ENCODE measurements around the gene ICE2. TPM values are rescaled to one million over a fixed set of nuclear protein-coding genes. Genes with fewer than 3 reads are reported as not detected.
A peak's percentile ranks its signal among the peaks of the same experiment; 100 is the strongest.

ICE2 gene
- total and polyA plus RNA-seq, 2 of the 4 experiments (the other 2 are of a cell fraction) = 14.7 to 21.1 TPM

DNA sequence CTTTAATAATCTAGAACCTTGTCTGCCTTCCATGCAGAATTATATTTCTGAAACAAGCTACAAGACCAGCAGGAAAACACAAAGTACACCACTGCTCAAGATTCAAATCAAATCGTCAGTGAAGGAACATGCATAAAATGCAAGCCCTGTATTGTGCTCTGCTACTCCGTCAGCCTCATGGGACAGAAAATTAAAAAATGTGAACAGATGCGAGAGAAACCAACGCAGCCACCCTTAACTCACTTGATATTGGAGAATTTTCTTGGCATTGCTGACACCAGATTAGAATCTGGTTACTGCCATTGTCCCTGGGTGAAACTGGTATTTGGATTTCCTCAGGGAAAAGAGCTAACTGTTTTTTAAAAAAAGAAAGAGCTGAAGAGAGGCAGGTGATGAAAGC lies 104.7 kb downstream of the ICE2 start:
- no CpG with 5 or more reads among the region's 4 CpGs for whole genome bisulfite sequencing, 2 experiments (ENCODE audit: extremely low coverage in 2 of 2, insufficient read length in 1 of 2)

More for the DNA sequence above, 104.7 kb downstream of the ICE2 start:
- Histone ChIP-seq H2AK5ac (ENCODE audit: low read depth, low read length) (peak overlapping the region; percentile 44; the same call in 1 of the 2 replicates), H3K27me3 (ENCODE audit: control insufficient read depth, insufficient read depth, low read length) (no peaks in the 10 kb centered on the region), H3K9ac (ENCODE audit: low read depth, low read length) (no peak overlapping the region), H3K9me1 (ENCODE audit: insufficient read depth, low read length) (peaks cover 23% of the 10 kb centered on the region), H2BK120ac (ENCODE audit: low read depth, low read length) (peak overlapping the region; percentile 72), H3K56ac (ENCODE audit: extremely low read depth, insufficient read depth, low read length) (peak overlapping the region; percentile 36), H3K36me3 (ENCODE audit: control insufficient read depth, insufficient read depth, low read length) (peaks cover 47% of the 10 kb centered on the region), H2BK20ac (ENCODE audit: low read depth, low read length) (peak overlapping the region; percentile 50), H4K5ac (ENCODE audit: low read depth, low read length) (peak overlapping the region; percentile 28; the same call in 1 of the 2 replicates), H4K91ac (ENCODE audit: insufficient read depth, low read depth, low read length) (peak overlapping the region; percentile 75), H3K4ac (ENCODE audit: low read depth, low read length) (peak overlapping the region; percentile 37), H2BK5ac (ENCODE audit: low read depth, low read length, poor library complexity, severe bottlenecking) (peak overlapping the region; percentile 98), H4K20me1 (ENCODE audit: insufficient read depth, low read length) (peaks cover 70% of the 10 kb centered on the region), H4K8ac (ENCODE audit: low read depth in 2 of 2, low read length in 2 of 2) (peak overlapping the region; percentile 3 to 50; a peak in 3 of 4 replicates), H3K14ac (replicated peaks; ENCODE audit: low read depth, low read length) (peak overlapping the region; percentile 54), H2AK9ac (replicated peaks; ENCODE audit: low read depth, low read length, poor library complexity) (no peak overlapping the region), H3K4me3 (ENCODE audit: insufficient read depth, low read depth, low read length) (no peak overlapping the region), H2BK15ac (ENCODE audit: low read depth, low read length) (peak overlapping the region; percentile 31), H3K18ac (ENCODE audit: low read depth, low read length) (peak overlapping the region; percentile 66), H3K23ac (ENCODE audit: low read depth, low read length) (peak overlapping the region; percentile 44), H2AFZ (replicated peaks; ENCODE audit: low read length, poor library complexity) (no peak overlapping the region), H3K79me1 (ENCODE audit: low read depth in 1 of 2, low read length in 2 of 2) (peaks cover 31 to 69% of the 10 kb centered on the region in 2 experiments), H3K4me1 (ENCODE audit: control insufficient read depth, insufficient read depth, low read length) (peaks cover 43% of the 10 kb centered on the region), H3K9me3 (ENCODE audit: control insufficient read depth, insufficient read depth, low read length) (no peaks in the 10 kb centered on the region), H3K27ac (ENCODE audit: insufficient read depth, low read length) (peak overlapping the region; percentile 55; the same call in 1 of the 2 replicates), H3K4me2 (ENCODE audit: low read depth, low read length) (peak overlapping the region; percentile 9; the same call in 1 of the 2 replicates)
- DNase-seq (no peak), ATAC-seq (ENCODE audit: low read depth) (no peak)
- in situ Hi-C loops (cut with MboI; ENCODE audit: low sequenced_read_pairs) = no loop called here
- intact Hi-C loops (cut with micrococcal nuclease) = loop anchor here (2.0 kb wide), 1 partner anchor 19 kb away; no protein-coding TSS in a partner anchor
- POLR2A ChIA-PET (ENCODE audit: unreplicated experiment) = interaction anchor here (0.7 to 1.3 kb wide), 2 partner anchors 12 to 26 kb away, joined by 3 to 5 read pairs; no protein-coding TSS in a partner anchor
- no TSS peak for BruUV-seq (replicated peaks)
- TF ChIP-seq MXI1 (IDR thresholded peaks at IDR 0.05; ENCODE audit: borderline replicate concordance, low read depth, low read length) (no peak), MAZ (IDR thresholded peaks at IDR 0.05; ENCODE audit: borderline replicate concordance, low read depth, low read length) (no peak), RAD21 (IDR thresholded peaks at IDR 0.05; ENCODE audit: low read length) (no peak), SMC3 (IDR thresholded peaks at IDR 0.05; ENCODE audit: low read depth, low read length) (no peak), CHD1 (IDR thresholded peaks at IDR 0.05; ENCODE audit: low read depth, low read length) (no peak)
- TF ChIP-seq, protein P1, sequence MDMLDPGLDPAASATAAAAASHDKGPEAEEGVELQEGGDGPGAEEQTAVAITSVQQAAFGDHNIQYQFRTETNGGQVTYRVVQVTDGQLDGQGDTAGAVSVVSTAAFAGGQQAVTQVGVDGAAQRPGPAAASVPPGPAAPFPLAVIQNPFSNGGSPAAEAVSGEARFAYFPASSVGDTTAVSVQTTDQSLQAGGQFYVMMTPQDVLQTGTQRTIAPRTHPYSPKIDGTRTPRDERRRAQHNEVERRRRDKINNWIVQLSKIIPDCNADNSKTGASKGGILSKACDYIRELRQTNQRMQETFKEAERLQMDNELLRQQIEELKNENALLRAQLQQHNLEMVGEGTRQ (IDR thresholded peaks at IDR 0.05; ENCODE audit: low read depth, low read length) = no peak
- dilution Hi-C loops (cut with HindIII; ENCODE audit: low sequenced_read_pairs, unreplicated experiment) = no loop called here
- CTCF ChIA-PET = interaction anchor here (0.6 kb wide), 1 partner anchor 425 kb away, joined by 3 read pairs; no protein-coding TSS in a partner anchor

All from IMR-90 (cell line).